Endothelial cell of hepatic sinusoid (primary cell): ENCODE data around the gene TUNAR.
"Not testable (repeated sequence)": the region's sequence is repeated elsewhere in the genome, so short reads cannot be mapped to it uniquely, and the experiment has no call there.

Experiments used
- in situ Hi-C: cut with HindIII; loops from 2 replicates; pipeline ENCODE4 v1.10.0; 2017; ENCODE audit warnings: low sequenced_read_pairs

The TUNAR gene

DNA sequence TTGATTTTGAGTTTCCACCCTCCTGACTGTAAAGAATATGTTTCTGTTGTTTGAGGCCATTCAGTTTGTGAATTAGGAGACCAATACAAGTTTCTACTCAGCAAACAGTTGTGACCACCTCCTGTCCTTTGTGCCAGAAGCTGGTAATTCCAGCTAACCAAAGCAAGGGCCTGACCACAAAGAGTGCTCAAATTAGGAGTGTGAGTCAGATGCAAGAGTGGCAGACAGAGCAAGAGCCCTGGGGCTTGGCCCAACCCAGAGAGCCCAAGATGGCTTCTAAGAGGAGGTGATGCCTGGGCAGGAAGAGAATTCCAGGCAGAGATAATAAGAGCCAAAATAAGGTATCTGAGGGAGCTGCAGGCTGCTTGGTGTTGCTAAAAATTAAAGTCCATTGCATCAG is 84.8 kb downstream of the TUNAR start:
- in situ Hi-C loops = loop anchor here (5.0 kb wide), 1 partner anchor 54 kb away; no protein-coding TSS in a partner anchor

GRCh38 chr14:95964901-95965300 is 88.3 kb downstream of the TUNAR start:
- in situ Hi-C loops = loop anchor here (5.0 kb wide), 1 partner anchor 58 kb away; no protein-coding TSS in a partner anchor

DNA sequence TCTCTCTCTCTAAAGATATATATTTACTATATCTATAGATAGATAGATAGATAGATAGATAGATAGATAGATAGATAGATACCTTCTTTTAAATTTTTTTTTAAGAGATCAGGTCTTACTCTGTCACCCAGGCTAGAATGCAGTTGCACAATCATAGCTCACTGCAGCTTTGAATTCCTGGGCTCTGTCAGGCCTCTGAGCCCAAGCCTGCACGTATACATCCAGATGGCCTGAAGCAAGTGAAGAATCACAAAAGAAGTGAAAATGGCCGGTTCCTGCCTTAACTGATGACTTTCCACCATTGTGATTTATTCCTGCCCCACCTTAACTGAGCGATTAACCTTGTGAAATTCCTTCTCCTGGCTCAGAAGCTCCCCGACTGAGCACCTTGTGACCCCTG is 91.4 kb downstream of the TUNAR start:
- in situ Hi-C loops = not testable (repeated sequence)
